PFSK-1 (cell line): ENCODE results near the gene TAAR6.

Experiments used
- POLR2AphosphoS5 ChIP-seq: IDR thresholded peaks from 2 replicates; pipeline ENCODE4 v1.6.1; 2012; ENCODE audit warnings: low read depth, mild to moderate bottlenecking, control low read depth, low read length, moderate library complexity
- TAF1 ChIP-seq: IDR thresholded peaks from 2 replicates; pipeline ENCODE4 v1.6.1; 2012; ENCODE audit warnings: low read length, control low read depth, borderline replicate concordance; ENCODE audit not compliant: insufficient read depth
- TF ChIP-seq, protein P1 (sequence below), 2 experiments: IDR thresholded peaks; 2 replicates each; pipeline versions ENCODE4 v1.6.1 to v1.8.0; 2011 to 2012; ENCODE audit warnings: low read depth in 2 of 2, low read length in 2 of 2, control low read depth in 1 of 2, inconsistent platforms in 1 of 2, mild to moderate bottlenecking in 1 of 2, moderate library complexity in 1 of 2; ENCODE audit not compliant: insufficient read depth in 1 of 2

DNA sequence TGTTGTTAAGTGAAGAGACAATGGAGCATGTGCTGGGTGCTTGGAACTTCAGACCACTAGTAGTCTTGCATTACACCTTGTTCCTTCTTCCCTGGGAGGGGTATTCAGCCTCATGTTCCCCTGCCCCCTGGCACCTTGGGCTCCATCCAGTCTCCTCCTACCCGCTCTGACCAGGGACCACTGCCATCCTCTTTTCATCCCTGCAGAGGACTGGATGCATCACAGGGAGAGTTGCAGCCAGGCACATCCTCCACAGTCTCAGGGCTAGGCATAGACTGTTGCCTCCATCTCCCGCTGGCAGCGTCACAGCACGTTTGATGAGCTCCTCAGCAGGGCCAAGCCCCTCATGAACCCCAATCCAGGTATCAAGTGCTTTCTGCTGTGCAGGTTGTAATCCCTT, 18.9 kb upstream of the TAAR6 start:
- TF ChIP-seq TAF1 (no peak), POLR2AphosphoS5 (no peak)
- TF ChIP-seq, protein P1, sequence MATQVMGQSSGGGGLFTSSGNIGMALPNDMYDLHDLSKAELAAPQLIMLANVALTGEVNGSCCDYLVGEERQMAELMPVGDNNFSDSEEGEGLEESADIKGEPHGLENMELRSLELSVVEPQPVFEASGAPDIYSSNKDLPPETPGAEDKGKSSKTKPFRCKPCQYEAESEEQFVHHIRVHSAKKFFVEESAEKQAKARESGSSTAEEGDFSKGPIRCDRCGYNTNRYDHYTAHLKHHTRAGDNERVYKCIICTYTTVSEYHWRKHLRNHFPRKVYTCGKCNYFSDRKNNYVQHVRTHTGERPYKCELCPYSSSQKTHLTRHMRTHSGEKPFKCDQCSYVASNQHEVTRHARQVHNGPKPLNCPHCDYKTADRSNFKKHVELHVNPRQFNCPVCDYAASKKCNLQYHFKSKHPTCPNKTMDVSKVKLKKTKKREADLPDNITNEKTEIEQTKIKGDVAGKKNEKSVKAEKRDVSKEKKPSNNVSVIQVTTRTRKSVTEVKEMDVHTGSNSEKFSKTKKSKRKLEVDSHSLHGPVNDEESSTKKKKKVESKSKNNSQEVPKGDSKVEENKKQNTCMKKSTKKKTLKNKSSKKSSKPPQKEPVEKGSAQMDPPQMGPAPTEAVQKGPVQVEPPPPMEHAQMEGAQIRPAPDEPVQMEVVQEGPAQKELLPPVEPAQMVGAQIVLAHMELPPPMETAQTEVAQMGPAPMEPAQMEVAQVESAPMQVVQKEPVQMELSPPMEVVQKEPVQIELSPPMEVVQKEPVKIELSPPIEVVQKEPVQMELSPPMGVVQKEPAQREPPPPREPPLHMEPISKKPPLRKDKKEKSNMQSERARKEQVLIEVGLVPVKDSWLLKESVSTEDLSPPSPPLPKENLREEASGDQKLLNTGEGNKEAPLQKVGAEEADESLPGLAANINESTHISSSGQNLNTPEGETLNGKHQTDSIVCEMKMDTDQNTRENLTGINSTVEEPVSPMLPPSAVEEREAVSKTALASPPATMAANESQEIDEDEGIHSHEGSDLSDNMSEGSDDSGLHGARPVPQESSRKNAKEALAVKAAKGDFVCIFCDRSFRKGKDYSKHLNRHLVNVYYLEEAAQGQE (IDR thresholded peaks at IDR 0.05; ENCODE audit: insufficient read depth in 1 of 2, low read depth in 2 of 2, low read length in 2 of 2): no peak
